Activated naive CD4-positive, alpha-beta T cell (primary cell): ENCODE results near the gene MYADML2.
A peak's percentile ranks its signal among the peaks of the same experiment; 100 is the strongest.

Experiments
- DNase-seq, 4 experiments: peaks; one replicate each; lab custom pipeline; 2025; lab: John Stamatoyannopoulos, UW

MYADML2 gene

GRCh38 chr17:81978524-81979298, 31.7 kb upstream of the MYADML2 start:
- DNase-seq, result no peak

- DNase-seq, result peak; percentile 81 to 89 (median 82)
These were observed 30.3 kb upstream of the MYADML2 start, which contains the start of gene ASPSCR1 for GRCh38 chr17:81977211-81977808. Gene ASPSCR1 (plus strand): TSS chr17:81977629. CDS start chr17:81977647, 18 bp downstream.

GRCh38 chr17:81976332-81977210, 29.5 kb upstream of the MYADML2 start:
- peak in 1 of 4 experiments; percentile 33 for DNase-seq

- no peak for DNase-seq
These were observed 26.4 kb upstream of the MYADML2 start for GRCh38 chr17:81973432-81973831.

GRCh38 chr17:81968850-81969812, 22.1 kb upstream of the MYADML2 start:
- DNase-seq, result no peak

GRCh38 chr17:81968396-81968745, 21.3 kb upstream of the MYADML2 start:
- no peak for DNase-seq

GRCh38 chr17:81967533-81968395, 20.7 kb upstream of the MYADML2 start:
- DNase-seq, result peak; percentile 55 to 85 (median 74)

- no peak for DNase-seq
These were observed 20.2 kb upstream of the MYADML2 start for GRCh38 chr17:81967244-81967532.

GRCh38 chr17:81966343-81967243, 19.6 kb upstream of the MYADML2 start:
- no peak for DNase-seq

GRCh38 chr17:81964081-81964849, 17.2 kb upstream of the MYADML2 start:
- no peak for DNase-seq

- DNase-seq, result no peak
These were observed 15.7 kb upstream of the MYADML2 start for GRCh38 chr17:81962499-81963441.

- DNase-seq, result no peak
These were observed 14.8 kb upstream of the MYADML2 start for GRCh38 chr17:81961521-81962498.

- DNase-seq, result no peak
These were observed 14.1 kb upstream of the MYADML2 start, which contains the start of gene NOTUM for GRCh38 chr17:81961087-81961511. Gene NOTUM (minus strand): TSS chr17:81961187. CDS start chr17:81960909, 278 bp downstream.

- DNase-seq, result no peak
These were observed 13.3 kb upstream of the MYADML2 start for GRCh38 chr17:81960130-81960958.
